Pulmonary artery endothelial cell (primary cell): ENCODE data around the gene OPTC. TPM values are rescaled to one million over a fixed set of nuclear protein-coding genes. Genes with fewer than 3 reads are reported as not detected.

ENCODE experiments used
- DNase-seq: peaks from one replicate; pipeline ENCODE4 v3.0.0-alpha.2; 2011; ENCODE audit warnings: low read depth, low spot score
- total RNA-seq: library from RNA; depleted of rRNA; stranded (reverse); fragments of >200 nt; gene quantifications from 2 replicates; pipeline ENCODE4 v1.2.3, GENCODE V29; 2014

The OPTC gene
- total RNA-seq, 1 donor from 2014 or later = not detected

- no peak for DNase-seq
Observed at GRCh38 chr1:203491664-203492063, 2.3 kb upstream of the OPTC start.

GRCh38 chr1:203492082-203492747 is 1.7 kb upstream of the OPTC start:
- no peak for DNase-seq

GRCh38 chr1:203492748-203493130 is 1.2 kb upstream of the OPTC start:
- no peak for DNase-seq

- DNase-seq = no peak
Observed at GRCh38 chr1:203495845-203496244, 1.9 kb downstream of the OPTC start.

GRCh38 chr1:203497269-203497777 is 3.4 kb downstream of the OPTC start:
- no peak for DNase-seq

- no peak for DNase-seq
Observed at GRCh38 chr1:203499643-203500278, 5.8 kb downstream of the OPTC start.

- no peak for DNase-seq
Observed at GRCh38 chr1:203500279-203500678, 6.3 kb downstream of the OPTC start.

GRCh38 chr1:203503836-203504235 is 9.9 kb downstream of the OPTC start:
- DNase-seq = no peak

- DNase-seq = peak; percentile 43
Observed at GRCh38 chr1:203504400-203505250, 10.7 kb downstream of the OPTC start.

GRCh38 chr1:203505526-203506204 is 11.7 kb downstream of the OPTC start:
- no peak for DNase-seq

- no peak for DNase-seq
Observed at GRCh38 chr1:203506858-203507626, 13.1 kb downstream of the OPTC start.

- no peak for DNase-seq
Observed at GRCh38 chr1:203507759-203508158, 13.8 kb downstream of the OPTC start.

- no peak for DNase-seq
Observed at GRCh38 chr1:203508463-203509073, 14.6 kb downstream of the OPTC start.

GRCh38 chr1:203509135-203509534 is 15.2 kb downstream of the OPTC start:
- DNase-seq = no peak

GRCh38 chr1:203511513-203511912 is 17.6 kb downstream of the OPTC start:
- peak; percentile 64 for DNase-seq

GRCh38 chr1:203511930-203512329 is 18.0 kb downstream of the OPTC start:
- no peak for DNase-seq

- DNase-seq = no peak
Observed at GRCh38 chr1:203512517-203512847, 18.5 kb downstream of the OPTC start.

- peak; percentile 86 for DNase-seq
Observed at GRCh38 chr1:203512848-203513584, 19.1 kb downstream of the OPTC start.

- no peak for DNase-seq
Observed at GRCh38 chr1:203513585-203514031, 19.7 kb downstream of the OPTC start.

- no peak for DNase-seq
Observed at GRCh38 chr1:203516184-203516583, 22.2 kb downstream of the OPTC start.
